Left renal pelvis (tissue), 4 donors: ENCODE results near the gene PAM16. TPM values are rescaled to one million over a fixed set of nuclear protein-coding genes. Genes with fewer than 3 reads are reported as not detected.
A peak's percentile ranks its signal among the peaks of the same experiment; 100 is the strongest.

Source experiments
- DNase-seq, 4 donors: peaks; one replicate each; pipeline ENCODE4 v3.0.0-alpha.2; 2013; ENCODE audit warnings: low read depth in 4 of 4, low spot score in 3 of 4
- polyA plus RNA-seq, 4 donors: library from polyadenylated mRNA; unstranded; fragments of 120-200 nt; gene quantifications; one replicate each; pipeline ENCODE4 v1.2.1, GENCODE V29; 2013; ENCODE audit not compliant: insufficient read length in 4 of 4

PAM16 gene
- polyA plus RNA-seq, 4 donors: 19.4 to 36.3 (median 21.6) TPM

DNA sequence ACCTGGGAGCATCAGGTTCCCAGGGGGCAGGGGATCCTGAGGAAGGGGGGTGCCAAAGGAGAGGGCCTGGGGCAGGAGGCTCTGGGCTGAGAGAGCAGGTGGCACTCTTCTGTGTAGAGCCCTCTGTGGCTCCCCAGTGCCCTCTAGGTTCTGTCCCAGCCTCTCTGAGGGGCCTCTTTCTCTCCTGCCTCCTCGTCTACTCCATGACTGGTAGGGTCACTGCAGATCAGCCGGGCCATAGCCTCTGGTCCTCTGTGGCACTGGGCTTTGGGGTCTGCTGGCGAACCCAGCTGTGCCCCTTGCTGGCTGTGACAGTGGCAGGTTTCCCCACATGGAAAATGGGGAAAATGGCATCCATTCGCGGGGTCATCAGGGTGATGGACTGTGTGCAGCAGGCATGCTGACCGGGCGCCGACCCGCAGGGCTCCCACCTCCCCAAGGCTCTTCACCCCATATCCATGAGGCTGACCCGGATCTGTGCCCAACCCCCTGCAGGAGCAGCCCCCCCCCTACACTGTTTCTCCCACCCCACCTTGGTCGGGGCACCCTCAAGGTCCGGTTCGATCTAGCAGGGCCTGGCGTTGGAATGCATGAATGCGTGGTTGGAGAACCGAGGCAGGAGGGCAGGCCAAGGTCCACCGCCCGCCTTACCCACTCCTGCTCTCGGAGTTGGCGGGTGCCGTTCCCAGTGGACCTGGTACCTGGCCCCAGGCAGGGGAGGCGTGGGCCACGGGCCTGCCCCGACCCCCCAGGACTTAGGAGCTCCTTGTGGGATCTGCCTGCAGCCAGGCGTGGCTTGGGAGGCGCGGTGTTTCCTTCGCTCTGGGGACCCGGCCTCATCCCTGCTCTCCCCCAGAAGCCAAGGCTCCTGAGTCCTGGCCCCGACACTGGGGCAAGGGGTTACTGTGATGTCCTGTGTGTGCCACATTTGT lies 28.7 kb downstream of the PAM16 start:
- no peak for DNase-seq

DNA sequence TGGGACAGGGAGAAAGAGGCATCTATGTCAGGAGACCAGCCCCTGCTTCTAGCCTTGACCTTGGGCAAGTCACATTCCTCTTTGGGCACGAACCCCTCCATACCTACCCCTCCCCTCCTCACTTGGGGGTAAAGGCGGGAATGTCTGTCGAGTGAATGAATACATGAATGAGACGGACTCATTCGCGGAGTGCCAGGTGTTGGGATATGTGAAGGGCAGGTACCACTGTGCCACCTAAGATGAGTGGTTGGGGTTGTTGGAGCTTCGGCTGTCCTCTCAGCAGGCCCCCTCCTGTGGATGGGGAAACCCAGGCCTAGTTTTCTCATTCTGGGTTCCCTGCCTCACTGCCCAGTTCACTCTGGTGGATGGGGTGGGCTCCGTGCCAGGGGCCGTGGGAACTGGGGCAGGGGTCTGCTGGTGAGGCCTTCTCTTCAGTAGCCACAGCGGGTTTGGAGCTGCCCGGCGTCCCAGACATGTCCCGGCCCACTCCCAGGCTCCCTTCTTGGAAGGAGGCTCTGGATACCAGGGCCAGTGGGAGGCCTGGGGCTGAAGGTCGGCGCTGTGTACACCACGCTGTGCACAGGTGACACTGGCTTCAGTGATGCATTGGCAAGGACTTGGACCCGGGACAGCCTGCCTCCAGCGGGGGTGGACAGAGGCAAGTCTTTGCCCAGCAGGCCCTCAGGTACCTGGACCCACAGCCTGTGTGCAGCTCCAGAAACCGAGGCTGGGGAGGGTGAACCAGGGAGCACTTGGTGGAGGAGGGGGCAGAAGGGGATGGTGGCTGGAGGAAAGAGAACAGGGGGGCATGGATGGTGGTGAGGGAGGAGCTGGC lies 29.6 kb downstream of the PAM16 start:
- DNase-seq: no peak

GRCh38 chr16:4320571-4321137 lies 30.5 kb downstream of the PAM16 start:
- DNase-seq: no peak

DNA sequence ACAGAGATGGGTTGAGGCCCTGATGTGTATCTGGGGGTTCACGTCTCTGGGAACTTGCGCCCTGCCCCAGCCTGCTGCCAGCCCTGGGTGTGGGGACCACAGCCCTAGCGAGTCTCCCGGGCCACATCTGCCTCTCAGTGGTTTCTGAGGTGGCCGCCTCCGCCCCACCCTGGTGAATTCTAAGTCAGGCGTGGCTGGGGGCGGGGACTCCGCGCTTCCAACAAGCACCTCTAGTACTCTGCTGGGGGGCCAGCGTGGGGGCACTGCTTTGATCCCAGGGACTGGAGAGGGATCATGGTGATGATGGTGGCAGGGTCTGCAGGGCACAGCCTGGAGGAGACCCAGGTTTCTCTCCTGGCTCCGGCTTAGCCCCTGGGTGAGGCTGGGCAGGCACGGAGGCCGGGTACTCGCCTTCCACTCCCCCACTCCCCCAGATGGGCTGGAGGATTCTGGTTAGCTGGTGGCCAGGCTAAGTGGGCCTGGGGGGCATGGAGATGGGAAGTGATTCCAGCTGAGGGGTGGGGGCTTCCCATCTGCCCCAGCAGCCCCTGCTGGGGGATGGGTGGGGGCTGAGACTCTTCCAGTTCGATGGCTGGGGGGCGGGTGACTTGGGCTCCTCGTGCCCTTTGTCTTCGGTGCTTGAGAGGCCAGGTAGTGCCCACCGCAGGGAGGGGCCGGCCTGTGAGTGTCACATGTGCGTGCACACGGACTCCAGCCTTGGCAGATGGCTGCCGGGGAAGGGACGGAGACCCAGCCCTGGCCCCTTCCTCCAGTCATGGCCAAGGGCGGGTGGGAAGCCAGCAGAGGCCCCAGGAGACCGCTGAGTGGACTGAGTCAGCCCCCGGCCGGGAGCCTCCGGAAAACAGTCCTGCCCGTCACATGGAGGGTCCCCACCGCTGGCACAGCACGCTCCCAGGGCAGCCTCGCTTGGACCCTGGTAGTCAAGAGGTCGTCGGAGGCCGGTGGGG lies 31.4 kb downstream of the PAM16 start:
- DNase-seq: no peak

DNA sequence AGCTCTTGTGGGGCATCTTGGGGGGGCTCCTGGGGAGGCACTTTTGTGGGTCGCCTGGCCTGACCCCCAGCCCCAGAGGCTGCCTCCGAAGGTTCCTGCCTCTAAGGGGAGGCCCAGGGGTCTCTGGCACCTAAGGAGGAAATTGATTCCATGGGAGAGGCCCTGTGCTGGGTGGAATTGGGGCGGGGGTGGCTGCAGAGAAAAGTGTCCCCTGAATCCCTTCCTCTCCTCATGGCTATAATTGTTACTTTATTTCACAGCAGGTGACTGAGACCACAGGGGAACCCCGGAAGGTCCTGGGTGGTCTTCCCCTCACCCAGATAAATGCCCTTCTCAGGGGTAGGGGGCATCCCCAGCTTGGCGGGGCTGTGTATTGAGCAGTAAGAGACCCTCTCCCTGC lies 32.2 kb downstream of the PAM16 start:
- no peak for DNase-seq

GRCh38 chr16:4318451-4318910 lies 32.6 kb downstream of the PAM16 start:
- no peak for DNase-seq

- DNase-seq: no peak
These were observed 33.3 kb downstream of the PAM16 start for GRCh38 chr16:4317532-4318450.

DNA sequence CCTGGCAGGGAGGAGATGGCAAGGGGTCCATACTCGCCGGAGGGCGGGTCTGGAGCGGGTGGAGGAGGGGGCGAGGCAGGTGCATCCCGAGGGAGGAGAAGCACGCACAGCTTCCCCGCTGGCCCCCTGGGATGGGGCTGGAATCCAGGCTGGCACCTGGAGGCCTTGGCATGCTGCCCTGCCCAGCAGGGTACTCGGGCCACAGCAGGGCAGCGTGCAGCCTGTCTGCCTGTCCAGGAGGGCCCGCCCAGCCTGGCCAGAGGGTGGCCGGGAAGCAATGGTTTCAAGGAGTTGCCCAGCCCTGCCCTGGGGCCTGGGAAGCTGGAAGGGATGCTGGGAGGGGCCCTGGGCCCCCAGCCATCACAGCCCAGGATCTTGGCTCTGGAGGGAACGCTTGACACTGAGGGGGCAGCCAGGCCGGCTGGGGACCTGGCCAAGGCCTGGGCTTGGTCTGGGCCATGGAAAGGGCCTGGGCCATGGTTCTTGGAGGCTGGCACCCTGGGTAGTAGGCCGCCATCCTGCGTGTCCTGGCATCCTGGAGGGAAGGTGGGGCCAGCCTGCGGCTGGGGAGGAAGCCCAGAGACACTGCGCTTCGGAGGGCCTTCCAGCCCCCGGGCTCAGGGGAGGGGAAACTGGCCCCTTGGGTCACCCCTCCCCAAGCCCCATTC lies 34.1 kb downstream of the PAM16 start:
- DNase-seq: no peak

DNA sequence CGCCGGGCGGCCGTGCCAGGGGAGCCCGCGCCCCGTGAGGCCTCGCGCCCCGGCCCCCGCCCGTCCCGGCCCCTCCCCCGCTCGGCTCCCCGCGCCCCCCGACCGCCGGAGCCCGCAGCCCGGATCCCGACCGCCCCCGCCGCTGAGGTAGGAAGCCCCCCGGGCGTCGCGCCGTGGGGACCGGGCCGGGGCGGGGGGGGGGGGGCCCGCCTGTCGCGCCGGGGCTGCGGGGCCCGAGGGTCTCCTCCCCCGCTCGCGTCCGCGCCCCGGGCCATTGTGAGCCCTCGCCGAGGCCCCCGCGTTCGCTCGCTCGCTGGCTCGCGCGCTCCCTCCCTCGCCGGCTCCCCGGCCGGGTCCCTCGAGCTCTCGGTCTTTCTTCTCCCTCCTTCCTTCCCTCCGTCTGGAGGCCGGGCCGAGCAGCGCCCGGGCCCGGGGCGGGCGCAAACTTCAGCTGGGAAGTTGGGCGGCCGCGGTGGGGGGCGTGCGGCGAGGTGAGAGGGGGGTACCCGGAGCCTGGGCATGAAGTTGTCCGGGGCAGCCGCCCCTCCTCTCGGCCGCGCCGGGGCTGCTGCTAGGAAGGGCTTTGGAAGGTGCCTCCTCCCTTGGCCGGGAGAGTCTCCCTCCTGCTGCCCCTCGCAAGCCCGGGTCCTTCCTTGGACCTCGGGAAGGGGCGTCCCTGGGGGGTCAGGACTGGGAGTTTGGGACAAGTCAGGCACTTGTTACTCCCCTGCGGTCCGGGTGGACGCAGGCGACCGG lies 34.8 kb downstream of the PAM16 start:
- no peak for DNase-seq

- peak in 2 of 4 donors; percentile 60 to 79 for DNase-seq
These were observed 35.7 kb downstream of the PAM16 start, which contains the start of gene GLIS2 for GRCh38 chr16:4315186-4316107. GLIS2 (plus strand) TSS chr16:4316067; CDS start chr16:4332281, 16,214 bp downstream.

- no peak for DNase-seq
These were observed 36.5 kb downstream of the PAM16 start for GRCh38 chr16:4314532-4315185.

DNA sequence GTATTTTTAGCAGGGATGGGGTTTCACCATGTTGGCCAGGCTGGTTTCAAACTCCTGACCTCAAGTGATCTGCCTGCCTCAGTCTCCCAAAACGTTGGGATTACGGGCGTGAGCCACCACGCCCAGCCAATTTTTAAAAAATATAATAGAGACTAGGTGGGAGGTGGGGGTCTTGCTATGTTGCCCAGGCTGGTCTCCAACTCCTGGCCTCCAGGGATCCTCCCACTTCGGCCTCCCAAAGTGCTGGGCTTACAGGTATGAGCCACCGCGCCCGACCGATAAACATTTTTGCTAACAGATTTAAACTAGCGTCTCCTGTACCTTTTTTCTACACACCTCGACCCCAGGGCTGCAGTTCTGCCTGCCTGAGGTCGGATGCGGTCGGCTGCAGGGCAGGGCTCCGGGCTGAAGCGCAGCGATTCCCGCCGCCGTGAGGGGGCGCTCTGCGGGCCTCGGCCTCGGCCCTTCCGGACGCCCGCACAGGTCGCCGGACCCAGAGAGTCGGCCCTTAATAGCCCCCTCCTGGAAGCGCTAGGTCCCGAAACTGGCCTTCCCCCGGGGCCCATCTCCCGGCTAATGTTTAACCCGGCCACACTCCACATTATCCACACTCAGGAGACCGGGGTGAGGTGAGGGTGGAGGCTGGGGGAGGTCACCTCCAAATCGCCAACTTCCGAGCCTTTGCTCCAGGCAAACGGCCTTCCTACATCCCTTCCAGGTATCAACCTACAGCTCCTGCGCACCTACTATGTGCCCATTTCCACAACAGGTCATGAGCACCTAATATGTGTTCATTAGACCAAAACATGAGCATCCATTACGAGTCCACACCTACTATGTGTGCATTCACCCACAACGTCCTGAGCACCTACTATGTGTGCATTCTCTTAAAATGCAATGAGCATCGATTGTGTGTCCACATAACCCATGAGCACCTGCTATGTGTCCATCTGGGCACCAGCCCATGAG lies 37.3 kb downstream of the PAM16 start:
- no peak for DNase-seq

DNA sequence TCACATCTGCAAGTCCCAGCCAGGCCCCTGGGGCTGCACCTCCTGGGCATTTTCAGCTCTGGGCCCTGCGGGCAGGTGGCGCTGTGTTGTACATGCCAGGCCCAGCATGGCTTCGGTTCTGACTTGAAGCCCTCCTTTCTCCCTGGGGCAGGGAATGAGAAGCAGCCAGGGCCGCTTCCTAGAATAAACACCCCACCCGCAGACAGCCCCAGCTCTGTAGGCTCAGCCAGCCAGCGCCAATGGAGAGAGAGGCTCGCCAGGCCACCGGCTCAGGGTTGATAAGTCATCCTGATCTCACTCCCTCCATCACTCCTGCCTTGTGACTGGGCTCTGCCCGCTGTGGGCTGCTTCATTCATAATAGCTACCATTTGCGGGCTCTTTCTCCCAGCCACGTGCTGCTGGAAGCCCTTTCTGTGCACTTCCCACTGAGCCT lies 41.3 kb downstream of the PAM16 start:
- no peak for DNase-seq

GRCh38 chr16:4309102-4309832 lies 41.9 kb downstream of the PAM16 start:
- DNase-seq: no peak
